ENCODE results near the gene CPED1.

DNA sequence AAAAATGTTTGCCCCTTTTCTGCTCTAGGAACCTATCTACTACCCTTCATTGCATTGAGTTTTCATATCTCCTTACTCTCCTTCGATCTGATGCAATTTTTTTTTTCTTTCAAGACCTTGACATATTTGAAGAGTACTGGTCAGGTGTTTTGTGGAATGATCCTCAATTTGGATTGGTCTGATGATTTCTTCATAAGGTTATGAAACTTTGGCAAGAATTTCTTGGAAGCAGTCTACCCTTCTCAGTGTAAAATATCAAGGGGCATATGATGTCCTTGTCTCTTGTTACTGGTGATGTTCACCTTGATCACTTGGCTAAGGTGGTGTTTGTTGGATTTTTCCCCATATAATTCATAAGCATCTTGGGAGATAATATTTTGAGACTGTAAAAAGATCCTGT, 64.7 kb downstream of the CPED1 start:
- TF ChIP-seq, protein P1, sequence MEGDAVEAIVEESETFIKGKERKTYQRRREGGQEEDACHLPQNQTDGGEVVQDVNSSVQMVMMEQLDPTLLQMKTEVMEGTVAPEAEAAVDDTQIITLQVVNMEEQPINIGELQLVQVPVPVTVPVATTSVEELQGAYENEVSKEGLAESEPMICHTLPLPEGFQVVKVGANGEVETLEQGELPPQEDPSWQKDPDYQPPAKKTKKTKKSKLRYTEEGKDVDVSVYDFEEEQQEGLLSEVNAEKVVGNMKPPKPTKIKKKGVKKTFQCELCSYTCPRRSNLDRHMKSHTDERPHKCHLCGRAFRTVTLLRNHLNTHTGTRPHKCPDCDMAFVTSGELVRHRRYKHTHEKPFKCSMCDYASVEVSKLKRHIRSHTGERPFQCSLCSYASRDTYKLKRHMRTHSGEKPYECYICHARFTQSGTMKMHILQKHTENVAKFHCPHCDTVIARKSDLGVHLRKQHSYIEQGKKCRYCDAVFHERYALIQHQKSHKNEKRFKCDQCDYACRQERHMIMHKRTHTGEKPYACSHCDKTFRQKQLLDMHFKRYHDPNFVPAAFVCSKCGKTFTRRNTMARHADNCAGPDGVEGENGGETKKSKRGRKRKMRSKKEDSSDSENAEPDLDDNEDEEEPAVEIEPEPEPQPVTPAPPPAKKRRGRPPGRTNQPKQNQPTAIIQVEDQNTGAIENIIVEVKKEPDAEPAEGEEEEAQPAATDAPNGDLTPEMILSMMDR (IDR thresholded peaks at IDR 0.05): no peak
- TF ChIP-seq EP300 (IDR thresholded peaks at IDR 0.05) (no peak), POLR2AphosphoS5 (IDR thresholded peaks at IDR 0.05) (no peak)

Data from suprapubic skin (tissue), 4 donors.